GM12878 (cell line): Measurements from ENCODE around the gene TIMM50. TPM values are rescaled to one million over a fixed set of nuclear protein-coding genes. Genes with fewer than 3 reads are reported as not detected.

Experiments used
- ATF2 ChIP-seq: IDR thresholded peaks from 2 replicates; pipeline ENCODE4 v1.6.1; 2012; ENCODE audit warnings: low read length, inconsistent platforms
- BACH1 ChIP-seq: fragments of 450-650 bp; IDR thresholded peaks from 2 replicates; pipeline ENCODE4 v1.6.1; 2017; ENCODE audit warnings: mild to moderate bottlenecking, borderline replicate concordance
- BHLHE40 ChIP-seq, 2 experiments: fragments of 450-650 bp in 1 of 2; IDR thresholded peaks; 2 replicates each; pipeline ENCODE4 v1.6.1; 2011 to 2017; ENCODE audit warnings: low read depth in 2 of 2, borderline replicate concordance in 1 of 2, improper control_type of control experiment in 1 of 2, low read length in 1 of 2, mild to moderate bottlenecking in 1 of 2
- CBFB ChIP-seq: IDR thresholded peaks from 2 replicates; pipeline ENCODE4 v1.6.1; 2016; ENCODE audit warnings: antibody characterized with exemption, low read depth
- DPF2 ChIP-seq: fragments of 450-650 bp; IDR thresholded peaks from 2 replicates; pipeline ENCODE4 v1.6.1; 2017; ENCODE audit warnings: mild to moderate bottlenecking
- E4F1 ChIP-seq: fragments of 450-650 bp; IDR thresholded peaks from 2 replicates; pipeline ENCODE4 v1.6.1; 2018; ENCODE audit warnings: borderline replicate concordance, mild to moderate bottlenecking; ENCODE audit not compliant: partially characterized antibody
- GABPA ChIP-seq: IDR thresholded peaks from 2 replicates; pipeline ENCODE4 v1.6.1; 2014; ENCODE audit warnings: antibody characterized with exemption, low read depth, mild to moderate bottlenecking, inconsistent platforms
- HDAC2 ChIP-seq: fragments of 200-600 bp; sonication (generic); IDR thresholded peaks from 2 replicates; pipeline ENCODE4 v1.6.1; 2017
- MEF2A ChIP-seq: IDR thresholded peaks from 2 replicates; pipeline ENCODE4 v1.6.1; 2011; ENCODE audit warnings: low read depth, mild to moderate bottlenecking, low read length, moderate library complexity; ENCODE audit not compliant: insufficient read depth
- MLLT1 ChIP-seq: fragments of 450-650 bp; IDR thresholded peaks from 2 replicates; pipeline ENCODE4 v1.6.1; 2016; ENCODE audit warnings: mild to moderate bottlenecking
- MTA2 ChIP-seq: fragments of 450-650 bp; IDR thresholded peaks from 2 replicates; pipeline ENCODE4 v1.6.1; 2016; ENCODE audit warnings: low read depth, mild to moderate bottlenecking, moderate library complexity
- PBX3 ChIP-seq: IDR thresholded peaks from 2 replicates; pipeline ENCODE4 v1.6.1; 2011; ENCODE audit warnings: mild to moderate bottlenecking, low read depth, low read length, moderate library complexity; ENCODE audit not compliant: insufficient replicate concordance
- RAD51 ChIP-seq: fragments of 450-650 bp; IDR thresholded peaks from 2 replicates; pipeline ENCODE4 v1.6.1; 2016; ENCODE audit warnings: moderate library complexity, mild to moderate bottlenecking, inconsistent platforms
- RELB ChIP-seq: fragments of 450-650 bp; IDR thresholded peaks from 2 replicates; pipeline ENCODE4 v1.6.1; 2017; ENCODE audit warnings: low read depth, mild to moderate bottlenecking, moderate library complexity
- SKIL ChIP-seq: fragments of 450-650 bp; IDR thresholded peaks from 2 replicates; pipeline ENCODE4 v1.6.1; 2017; ENCODE audit warnings: mild to moderate bottlenecking, low read depth, inconsistent platforms; ENCODE audit not compliant: poor library complexity, severe bottlenecking
- SUZ12 ChIP-seq: fragments of 200-600 bp; sonication (generic); IDR thresholded peaks from one replicate; pipeline ENCODE4 v1.6.1; 2018; ENCODE audit warnings: antibody characterized with exemption, mild to moderate bottlenecking; ENCODE audit not compliant: unreplicated experiment
- ZNF207 ChIP-seq: fragments of 450-650 bp; IDR thresholded peaks from 2 replicates; pipeline ENCODE4 v1.6.1; 2014; ENCODE audit warnings: antibody characterized with exemption, mild to moderate bottlenecking, borderline replicate concordance
- polyA plus RNA-seq, 11 experiments: library from polyadenylated mRNA; depleted of rRNA in 4 of 11; unstranded in 6 of 11; stranded (reverse) in 5 of 11; fragments of >200 nt; fragmentation: Nextera tagmentation in 4 of 11; fragmentation: Illumina TruSeq in 1 of 11; extraction: Ambion mirVana in 4 of 11; extraction: Trizol in 1 of 11; gene quantifications; 1 replicate in 1 of 11; 2 replicates in 10 of 11; pipeline versions ENCODE4 v1.2.1 to v1.2.3, GENCODE V29; 2011 to 2016; ENCODE audit warnings: inconsistent platforms in 2 of 11, missing spikeins in 2 of 11, low read depth in 1 of 11
- total RNA-seq, 4 experiments: library from RNA; depleted of rRNA in 3 of 4; stranded (reverse); fragments of >200 nt in 3 of 4; fragmentation: Illumina TruSeq in 1 of 4; extraction: Trizol in 1 of 4; gene quantifications; 2 replicates each; pipeline versions ENCODE4 v1.2.1 to v1.2.3, GENCODE V29; 2013 to 2021

TIMM50 gene
- total and polyA plus RNA-seq, 10 of the 15 experiments (the other 5 are each of a cell fraction or from before 2014, with no cell fraction given): 15.6 to 146 (median 101) TPM

GRCh38 chr19:39445196-39446111, 35.2 kb upstream of the TIMM50 start, which contains the start of gene SUPT5H (continued):
- TF ChIP-seq GABPA: peak; percentile 86
- TF ChIP-seq E4F1: peak; percentile 94
- TF ChIP-seq BHLHE40 (IDR thresholded peaks at IDR 0.05; ENCODE audit: borderline replicate concordance in 1 of 2, low read depth in 2 of 2, low read length in 1 of 2): peak; percentile 92 to 96
- TF ChIP-seq PBX3: peak; percentile 22
- TF ChIP-seq CBFB: peak; percentile 98
- peak; percentile 58; the same call in 1 of the 2 replicates for TF ChIP-seq MEF2A
- no peak for TF ChIP-seq SUZ12
- TF ChIP-seq MTA2: peak; percentile 39; the same call in 1 of the 2 replicates
- peak; percentile 15 for TF ChIP-seq SKIL
- TF ChIP-seq HDAC2: no peak
- peak; percentile 80; the same call in 1 of the 2 replicates for TF ChIP-seq DPF2
- peak; percentile 59 for TF ChIP-seq RELB
- peak; percentile 21; the same call in 1 of the 2 replicates for TF ChIP-seq RAD51
- TF ChIP-seq MLLT1: peak; percentile 80; the same call in 1 of the 2 replicates
- TF ChIP-seq BACH1: peak; percentile 56; the same call in 1 of the 2 replicates
- 0 out of 2 replicates have a peak, but pooled peaks have one; percentile 20 for TF ChIP-seq ZNF207
- TF ChIP-seq ATF2: no peak; the same call in 1 of the 2 replicates
